Erythroblast (primary cell): Measurements from ENCODE around the gene AMPD2.

Experiments used
- GATA1 ChIP-seq: IDR thresholded peaks from 2 replicates; pipeline ENCODE4 v1.6.1; 2011; ENCODE audit warnings: low read depth, mild to moderate bottlenecking, control low read depth, low read length, moderate library complexity
- POLR2A ChIP-seq: IDR thresholded peaks from 2 replicates; pipeline ENCODE4 v1.6.1; 2011; ENCODE audit warnings: mild to moderate bottlenecking, low read length

DNA sequence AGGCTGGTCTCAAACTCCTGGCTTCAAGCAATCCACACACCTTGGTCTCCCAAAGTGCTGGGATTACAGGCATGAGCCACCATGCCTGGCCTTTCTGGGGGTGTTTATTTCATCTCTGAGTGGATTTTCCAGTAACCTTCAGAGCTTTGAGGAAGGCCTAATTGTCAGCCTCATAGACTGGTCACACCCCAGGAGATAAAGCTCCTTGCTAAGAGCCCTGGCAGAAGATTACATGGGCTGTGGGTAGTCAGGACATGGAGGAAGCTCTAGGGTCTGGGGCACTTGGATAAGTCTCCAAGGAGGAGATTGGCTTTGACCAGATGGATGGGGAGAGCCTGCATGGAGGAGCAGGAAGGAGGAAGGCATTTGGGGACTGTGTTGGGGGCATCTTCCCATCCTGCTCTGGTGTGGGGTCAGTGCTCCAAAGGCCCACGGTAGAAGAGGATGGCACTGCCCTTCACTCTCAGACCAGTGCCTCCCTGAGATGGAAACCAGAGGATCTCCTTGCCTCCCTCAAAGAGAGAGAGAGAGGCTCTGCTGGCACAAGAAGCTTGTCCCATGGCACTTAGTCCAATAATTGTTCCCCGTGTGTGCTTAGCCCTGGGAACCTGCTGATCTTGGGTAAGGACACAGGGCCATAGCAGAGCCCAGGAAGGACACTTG is 21.6 kb downstream of the AMPD2 start:
- TF ChIP-seq POLR2A (no peak), GATA1 (no peak)
